ENCODE results near the gene NFS1. TPM values are rescaled to one million over a fixed set of nuclear protein-coding genes. Genes with fewer than 3 reads are reported as not detected.

Gene NFS1
- total RNA-seq, 1 experiment from 2014 or later = 24.7 TPM

DNA sequence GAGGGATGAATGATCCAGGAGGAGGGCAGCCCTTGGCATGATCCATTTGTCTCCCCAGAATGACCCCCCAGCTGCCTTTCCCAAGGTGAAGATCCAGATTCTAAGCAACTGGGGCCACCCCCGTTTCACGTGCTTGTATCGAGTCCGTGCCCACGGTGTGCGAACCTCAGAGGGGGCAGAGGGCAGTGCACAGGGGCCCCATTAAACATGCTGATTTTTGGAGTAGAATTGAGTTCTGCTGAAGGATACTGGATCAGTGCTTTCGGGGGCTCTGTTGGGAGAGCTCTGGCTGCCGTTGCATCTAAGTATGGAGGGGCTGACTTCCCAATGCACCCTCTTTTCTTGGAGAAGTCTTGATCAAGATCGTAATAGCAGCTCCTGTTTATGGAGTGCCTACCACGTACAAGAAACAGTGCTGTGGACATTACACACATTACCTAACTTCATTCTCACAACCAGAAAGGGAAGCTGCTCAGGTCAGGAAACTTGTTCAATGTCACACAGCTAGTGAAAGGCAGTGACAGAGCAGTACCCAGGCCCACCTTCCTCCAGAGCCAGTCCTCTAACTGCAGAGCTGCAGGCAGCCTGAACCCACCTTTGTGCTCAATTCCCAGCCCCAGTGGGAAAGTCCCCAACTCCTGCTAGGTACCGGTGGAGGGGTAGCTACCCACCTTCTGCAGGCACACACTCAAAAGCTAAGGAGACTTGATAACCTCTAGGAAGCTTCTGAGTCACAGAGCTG lies 78.2 kb downstream of the NFS1 start:
- no peak for DNase-seq (ENCODE audit: low read depth in 1 of 2, low spot score in 2 of 2)
- no peaks in the 10 kb centered on the region for H3K27me3 ChIP-seq (replicated peaks)
- no peak overlapping the region for H3K4me3 ChIP-seq
- H3K36me3 ChIP-seq = peaks cover 15% of the 10 kb centered on the region
- peaks cover 17% of the 10 kb centered on the region for H3K4me1 ChIP-seq (replicated peaks)
- H3K9me3 ChIP-seq (replicated peaks) = no peaks in the 10 kb centered on the region
- no peak overlapping the region for H3K27ac ChIP-seq

GRCh38 chr20:35619196-35620095 lies 79.7 kb downstream of the NFS1 start:
- Histone ChIP-seq H3K9me3 (replicated peaks) (no peaks in the 10 kb centered on the region), H3K4me1 (replicated peaks) (peaks cover 24% of the 10 kb centered on the region), H3K4me3 (peak overlapping the region; percentile 34), H3K27me3 (replicated peaks) (no peaks in the 10 kb centered on the region), H3K27ac (no peak overlapping the region), H3K36me3 (peaks cover 3% of the 10 kb centered on the region; the same call in 1 of the 2 replicates)
- peak; percentile 83 to 89 for DNase-seq (ENCODE audit: low read depth in 1 of 2, low spot score in 2 of 2)

DNA sequence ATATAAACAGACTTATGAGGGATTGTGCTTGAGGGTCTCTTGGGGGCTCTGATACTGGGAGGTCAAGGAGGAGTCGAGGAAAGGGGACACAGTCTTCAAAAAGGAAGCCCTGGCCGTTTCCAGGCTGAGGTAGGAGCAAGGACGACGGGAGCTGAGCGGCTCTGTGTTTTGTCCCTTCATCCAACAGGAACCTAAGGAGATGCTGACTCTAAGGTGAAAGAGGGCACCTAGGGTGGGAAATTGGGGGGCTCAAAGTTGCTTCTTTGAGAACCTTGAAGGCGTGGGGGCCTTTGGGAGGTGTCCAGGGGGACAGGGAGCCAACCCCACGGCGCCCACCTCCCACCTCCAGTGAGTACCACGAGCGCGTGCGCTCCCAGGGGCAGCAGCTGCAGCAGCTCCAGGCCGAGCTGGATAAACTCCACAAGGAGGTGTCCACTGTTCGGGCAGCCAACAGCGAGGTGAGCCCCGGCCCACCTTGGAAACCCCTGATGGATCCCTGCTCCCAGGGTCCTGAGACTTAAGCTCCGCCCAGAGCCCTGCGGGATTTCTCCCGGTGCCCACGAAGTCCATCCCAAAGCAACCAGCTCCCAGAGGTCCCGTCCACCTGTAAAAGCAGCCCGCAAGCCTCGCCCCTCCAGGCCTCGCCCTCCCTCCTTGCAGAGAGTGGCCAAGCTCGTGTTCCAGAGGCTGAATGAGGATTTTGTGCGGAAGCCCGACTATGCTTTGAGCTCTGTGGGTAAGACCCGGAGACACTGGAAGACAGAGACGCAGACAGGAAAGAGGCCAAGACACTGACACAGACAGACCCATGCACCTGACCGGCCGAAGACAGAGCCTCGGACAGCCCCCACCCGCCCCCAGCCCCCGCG lies 80.7 kb downstream of the NFS1 start:
- DNase-seq (ENCODE audit: low read depth in 1 of 2, low spot score in 2 of 2) = no peak
- Histone ChIP-seq H3K27me3 (replicated peaks) (no peaks in the 10 kb centered on the region), H3K9me3 (replicated peaks) (no peaks in the 10 kb centered on the region), H3K27ac (no peak overlapping the region), H3K4me3 (no peak overlapping the region; the same call in 1 of the 2 replicates), H3K4me1 (replicated peaks) (peaks cover 31% of the 10 kb centered on the region), H3K36me3 (peaks cover 3% of the 10 kb centered on the region; the same call in 1 of the 2 replicates)

Other genes with a start within 250 kb of the NFS1 start
- 8.7 and 13.3 TPM in 2 replicates for gene CEP250, start 243.8 kb downstream of the NFS1 start, total RNA-seq (2014; rRNA removed; shearing (Covaris generic))
- gene C20orf173, start 169.7 kb downstream of the NFS1 start, total RNA-seq (2014; rRNA removed; shearing (Covaris generic)) = not detected in 2 replicates
- gene ERGIC3, start 157.3 kb downstream of the NFS1 start, total RNA-seq (2014; rRNA removed; shearing (Covaris generic)) = 273 and 290 TPM in 2 replicates
- gene SPAG4, start 83.5 kb downstream of the NFS1 start, total RNA-seq (2014; rRNA removed; shearing (Covaris generic)) = 0.87 TPM in 1 of 2 replicates, not detected in the other
- gene CPNE1, start 34.5 kb downstream of the NFS1 start, total RNA-seq (2014; rRNA removed; shearing (Covaris generic)) = 122 and 162 TPM in 2 replicates
- gene RBM12, start 34.5 kb downstream of the NFS1 start, total RNA-seq (2014; rRNA removed; shearing (Covaris generic)) = 59.2 and 64.1 TPM in 2 replicates
- 288 and 554 TPM in 2 replicates for gene ROMO1, start 53 bp upstream of the NFS1 start, total RNA-seq (2014; rRNA removed; shearing (Covaris generic))
- gene RBM39, start 42.9 kb upstream of the NFS1 start, total RNA-seq (2014; rRNA removed; shearing (Covaris generic)) = 277 and 319 TPM in 2 replicates
- 16.7 and 24.1 TPM in 2 replicates for gene PHF20, start 72.7 kb upstream of the NFS1 start, total RNA-seq (2014; rRNA removed; shearing (Covaris generic))